Natural killer cell (primary cell): ENCODE results near the gene ASB6. TPM values are rescaled to one million over a fixed set of nuclear protein-coding genes. Genes with fewer than 3 reads are reported as not detected.
A peak's percentile ranks its signal among the peaks of the same experiment; 100 is the strongest.

ENCODE experiments used
- ATAC-seq, 3 donors: fragments of 150-1000 bp in 2 of 3; fragments of 200-7000 bp in 1 of 3; cut with Tn5 transposase; 1 replicate in 1 of 3; 2 replicates in 2 of 3; pipeline ENCODE4 v1.10.0; 2021; ENCODE audit warnings: mild to moderate bottlenecking in 2 of 3, moderate library complexity in 2 of 3
- DNase-seq, 2 donors: peaks; one replicate each; pipeline versions ENCODE4 v3.0.0 to v3.0.0-alpha.2; 2013 to 2021; ENCODE audit warnings: mixed read lengths in 1 of 2
- H3K27ac ChIP-seq: one replicate; pipeline ENCODE4 v1.5.1; 2013; ENCODE audit warnings: mild to moderate bottlenecking, low read length
- H3K27me3 ChIP-seq: one replicate; pipeline ENCODE4 v1.6.1; 2013; ENCODE audit warnings: low read length; ENCODE audit not compliant: control insufficient read depth, insufficient read depth
- H3K36me3 ChIP-seq: one replicate; pipeline ENCODE4 v1.6.1; 2013; ENCODE audit warnings: low read length; ENCODE audit not compliant: control insufficient read depth, insufficient read depth
- H3K4me1 ChIP-seq: one replicate; pipeline ENCODE4 v1.6.1; 2013; ENCODE audit warnings: low read length; ENCODE audit not compliant: control insufficient read depth, insufficient read depth
- H3K4me3 ChIP-seq: one replicate; pipeline ENCODE4 v1.5.1; 2013; ENCODE audit warnings: low read length
- H3K9me3 ChIP-seq: one replicate; pipeline ENCODE4 v1.6.1; 2013; ENCODE audit warnings: low read length; ENCODE audit not compliant: control insufficient read depth, insufficient read depth
- H3K27ac Mint-ChIP-seq, 2 donors: one replicate each; pipeline ENCODE4 v1.8.0; 2022; ENCODE audit warnings: mild to moderate bottlenecking in 2 of 2, mixed read lengths in 2 of 2, moderate library complexity in 1 of 2
- H3K27me3 Mint-ChIP-seq, 2 donors: one replicate each; pipeline ENCODE4 v1.8.0; 2022; ENCODE audit warnings: low read depth in 2 of 2, mixed read lengths in 2 of 2
- H3K36me3 Mint-ChIP-seq: one replicate; pipeline ENCODE4 v1.8.0; 2022; ENCODE audit warnings: mixed read lengths
- H3K4me1 Mint-ChIP-seq, 2 donors: one replicate each; pipeline ENCODE4 v1.8.0; 2022; ENCODE audit warnings: mixed read lengths in 2 of 2
- H3K4me3 Mint-ChIP-seq: one replicate; pipeline ENCODE4 v1.8.0; 2022; ENCODE audit warnings: mild to moderate bottlenecking, moderate library complexity, mixed read lengths
- H3K9me3 Mint-ChIP-seq, 2 donors: one replicate each; pipeline ENCODE4 v1.8.0; 2022; ENCODE audit warnings: mixed read lengths in 2 of 2
- WGBS: methylation state at CpG from one replicate; pipeline ENCODE4 v1.1.7; 2013; ENCODE audit warnings: missing lambda C conversion rate; ENCODE audit not compliant: insufficient coverage; 5-methylcytosine and 5-hydroxymethylcytosine counted together
- intact Hi-C: fragments of 100-400 bp; cut with micrococcal nuclease; formaldehyde crosslinking; loops from one replicate; pipeline ENCODE4 v1.14.2; 2022
- total RNA-seq, 4 donors: library from RNA; stranded (reverse); fragments of 120-200 nt in 1 of 4; gene quantifications; one replicate each; pipeline versions ENCODE4 v1.2.3 to v1.2.4, GENCODE V29; 2013 to 2022
- TF ChIP-seq, protein P1 (sequence below): fragments of 200-600 bp; IDR thresholded peaks from one replicate; pipeline ENCODE4 v1.8.0; 2022; ENCODE audit warnings: antibody characterized with exemption

Gene ASB6
- total RNA-seq, 3 donors from 2014 or later (not counting 1 experiment from before 2014, with no cell fraction given), result 21.9 to 35.4 (median 32.4) TPM

DNA sequence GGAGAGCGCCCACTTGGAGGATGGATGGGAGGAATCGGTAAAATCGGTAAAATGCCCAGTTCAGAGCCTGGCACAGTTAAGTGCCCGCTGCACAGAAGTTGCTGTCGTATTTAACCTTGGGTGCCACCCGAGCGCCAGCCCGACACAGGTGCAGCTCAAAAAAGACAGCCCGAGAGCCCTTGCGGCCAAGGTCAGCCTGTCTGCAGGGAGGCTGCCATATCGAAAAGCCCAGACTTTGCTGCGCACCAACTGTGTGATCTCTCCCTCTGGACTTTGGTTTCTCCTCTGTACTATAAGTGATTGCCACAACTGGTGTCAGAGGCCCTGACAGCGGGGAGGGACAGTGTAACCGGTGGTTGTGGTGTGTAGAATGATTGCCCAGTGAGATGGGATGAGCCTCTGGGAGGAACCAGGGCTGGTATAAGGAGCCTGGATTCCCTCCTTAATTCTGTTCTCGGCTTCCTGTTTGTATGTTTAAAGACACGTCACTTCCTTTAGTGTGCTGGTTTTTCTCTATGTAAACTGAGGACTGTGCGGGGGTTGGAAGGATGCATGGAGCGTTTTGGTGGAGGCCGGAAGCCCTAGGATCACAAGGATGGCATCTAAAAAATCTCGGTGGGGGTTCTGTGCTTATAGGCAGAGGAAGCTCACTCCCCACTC is 15.2 kb downstream of the ASB6 start:
- peaks cover 0 to 5% of the 10 kb centered on the region in 2 donors for H3K27me3 Mint-ChIP-seq
- Histone ChIP-seq H3K9me3 (no peaks in the 10 kb centered on the region), H3K4me1 (peaks cover 49% of the 10 kb centered on the region), H3K4me3 (peak overlapping the region; percentile 90), H3K27me3 (peaks cover 2% of the 10 kb centered on the region), H3K36me3 (no peaks in the 10 kb centered on the region), H3K27ac (peak overlapping the region; percentile 91)
- peaks cover 42 to 54% of the 10 kb centered on the region in 2 donors for H3K4me1 Mint-ChIP-seq
- intact Hi-C loops, result loop anchor here (1.0 kb wide), 2 partner anchors 16 to 487 kb away; partner anchors contain the start of gene ASB6
- H3K27ac Mint-ChIP-seq, result peak overlapping the region; percentile 93
- TF ChIP-seq, protein P1, sequence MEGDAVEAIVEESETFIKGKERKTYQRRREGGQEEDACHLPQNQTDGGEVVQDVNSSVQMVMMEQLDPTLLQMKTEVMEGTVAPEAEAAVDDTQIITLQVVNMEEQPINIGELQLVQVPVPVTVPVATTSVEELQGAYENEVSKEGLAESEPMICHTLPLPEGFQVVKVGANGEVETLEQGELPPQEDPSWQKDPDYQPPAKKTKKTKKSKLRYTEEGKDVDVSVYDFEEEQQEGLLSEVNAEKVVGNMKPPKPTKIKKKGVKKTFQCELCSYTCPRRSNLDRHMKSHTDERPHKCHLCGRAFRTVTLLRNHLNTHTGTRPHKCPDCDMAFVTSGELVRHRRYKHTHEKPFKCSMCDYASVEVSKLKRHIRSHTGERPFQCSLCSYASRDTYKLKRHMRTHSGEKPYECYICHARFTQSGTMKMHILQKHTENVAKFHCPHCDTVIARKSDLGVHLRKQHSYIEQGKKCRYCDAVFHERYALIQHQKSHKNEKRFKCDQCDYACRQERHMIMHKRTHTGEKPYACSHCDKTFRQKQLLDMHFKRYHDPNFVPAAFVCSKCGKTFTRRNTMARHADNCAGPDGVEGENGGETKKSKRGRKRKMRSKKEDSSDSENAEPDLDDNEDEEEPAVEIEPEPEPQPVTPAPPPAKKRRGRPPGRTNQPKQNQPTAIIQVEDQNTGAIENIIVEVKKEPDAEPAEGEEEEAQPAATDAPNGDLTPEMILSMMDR, result no peak
- DNase-seq (peak in 1 of 2 donors; percentile 71), ATAC-seq (peak; percentile 18 to 24 (median 21))
- peak overlapping the region; percentile 84 for H3K4me3 Mint-ChIP-seq
- no peaks in the 10 kb centered on the region for H3K9me3 Mint-ChIP-seq
- WGBS, result 8% methylated on average over 20 of the region's 20 CpGs
- H3K36me3 Mint-ChIP-seq, result no peaks in the 10 kb centered on the region

DNA sequence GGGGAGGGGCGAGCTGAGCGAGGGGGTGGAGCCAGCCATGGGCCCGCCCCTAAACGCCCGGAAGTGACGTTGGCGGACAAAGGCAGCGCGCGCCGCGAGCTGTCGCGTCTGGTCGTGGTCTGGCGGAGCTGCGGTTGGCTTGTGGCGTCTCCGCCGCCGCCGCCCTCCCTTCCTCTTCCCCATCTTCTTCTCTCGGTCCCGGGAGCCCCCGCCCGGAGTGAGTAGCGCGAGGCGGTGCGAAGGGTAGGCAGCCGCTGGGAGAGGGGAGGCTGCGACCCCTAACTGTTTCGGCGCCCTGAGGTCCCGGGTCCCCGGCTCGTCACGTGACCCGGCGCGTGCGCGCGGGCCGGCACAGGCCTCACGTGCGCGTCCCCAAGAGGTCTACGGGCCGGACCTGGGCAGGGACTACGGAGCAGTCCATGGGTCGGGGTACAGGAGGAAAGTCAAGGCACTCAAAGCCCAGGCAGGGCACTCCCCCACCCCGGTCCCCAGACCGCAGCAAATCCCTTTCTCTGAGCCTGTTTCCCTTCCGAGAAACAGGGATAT is 15.8 kb downstream of the ASB6 start, which contains the start of gene NTMT1:
Gene NTMT1, plus strand, starts transcription at position 85 of the 546 bp plus-strand sequence. CDS start 6,541 bp downstream, outside the sequence.
- Histone ChIP-seq H3K4me1 (peaks cover 49% of the 10 kb centered on the region), H3K27ac (peak within 1 kb of the TSS; percentile 91), H3K4me3 (peak within 1 kb of the TSS; percentile 90), H3K9me3 (no peaks in the 10 kb centered on the region), H3K27me3 (peaks cover 8% of the 10 kb centered on the region), H3K36me3 (no peaks in the 10 kb centered on the region)
- WGBS, result 0% methylated on average over 53 of the region's 55 CpGs
- DNase-seq (peak; percentile 92 to 94), ATAC-seq (peak; percentile 86 to 92 (median 89))
- Mint-ChIP-seq H3K4me1 (peaks cover 42 to 48% of the 10 kb centered on the region in 2 donors), H3K27ac (peak within 1 kb of the TSS; percentile 93), H3K9me3 (no peaks in the 10 kb centered on the region), H3K27me3 (peaks cover 4 to 8% of the 10 kb centered on the region in 2 donors), H3K36me3 (no peaks in the 10 kb centered on the region), H3K4me3 (peak within 1 kb of the TSS; percentile 84)
- TF ChIP-seq, protein P1, result no peak
- intact Hi-C loops, result loop anchor here (1.0 kb wide), 2 partner anchors 16 to 487 kb away; partner anchors contain the start of gene ASB6

DNA sequence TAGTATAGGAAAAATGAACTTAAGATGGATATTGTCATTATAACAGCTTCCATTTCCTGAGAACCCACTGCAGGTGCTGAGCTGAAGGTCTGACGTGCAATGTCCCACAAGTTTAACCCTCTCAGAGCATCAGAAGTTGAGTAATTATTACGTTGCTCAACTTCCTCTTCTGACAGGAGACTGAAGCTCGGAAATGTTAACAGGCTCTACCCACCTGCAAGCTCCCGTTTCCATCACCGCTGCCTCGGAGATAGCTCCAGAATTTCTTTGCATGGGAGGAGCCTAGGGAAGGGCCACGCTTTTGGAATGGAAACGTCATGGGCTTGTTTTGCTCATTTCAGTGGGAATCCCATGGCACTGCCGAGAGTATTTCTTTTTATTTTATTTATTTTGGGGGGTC is 17.0 kb downstream of the ASB6 start:
- Histone ChIP-seq H3K27ac (no peak overlapping the region), H3K4me3 (no peak overlapping the region), H3K4me1 (peaks cover 55% of the 10 kb centered on the region), H3K27me3 (peaks cover 15% of the 10 kb centered on the region), H3K36me3 (no peaks in the 10 kb centered on the region), H3K9me3 (no peaks in the 10 kb centered on the region)
- 9% methylated on average over 9 of the region's 9 CpGs for WGBS
- Mint-ChIP-seq H3K4me3 (peak overlapping the region; percentile 84), H3K36me3 (no peaks in the 10 kb centered on the region), H3K9me3 (no peaks in the 10 kb centered on the region), H3K27ac (peak overlapping the region; percentile 56 to 93), H3K4me1 (peaks cover 40 to 42% of the 10 kb centered on the region in 2 donors), H3K27me3 (peaks cover 7 to 11% of the 10 kb centered on the region in 2 donors)
- intact Hi-C loops, result loop anchor here (1.0 kb wide), 1 partner anchor 494 kb away; no protein-coding TSS in a partner anchor
- ATAC-seq (peak in 1 of 3 donors; percentile 8), DNase-seq (peak in 1 of 2 donors; percentile 73)
- TF ChIP-seq, protein P1, result no peak
